H9 (cell line): ENCODE measurements around the gene FLACC1. TPM values are rescaled to one million over a fixed set of nuclear protein-coding genes. Genes with fewer than 3 reads are reported as not detected.
A peak's percentile ranks its signal among the peaks of the same experiment; 100 is the strongest.

ENCODE experiments used
- DNase-seq: peaks from one replicate; pipeline ENCODE4 v3.0.0-alpha.2; 2017
- H2AFZ ChIP-seq: one replicate; pipeline ENCODE4 v1.6.1; 2013; ENCODE audit warnings: mild to moderate bottlenecking, low read length, control low read depth, moderate library complexity
- H2AK5ac ChIP-seq: 2 replicates; pipeline ENCODE4 v1.6.1; 2013; ENCODE audit warnings: low read length, control low read depth, mixed read lengths; ENCODE audit not compliant: insufficient read length
- H2BK120ac ChIP-seq: one replicate; pipeline ENCODE4 v1.6.1; 2013; ENCODE audit warnings: low read depth, mild to moderate bottlenecking, low read length, control low read depth, inconsistent platforms; ENCODE audit not compliant: poor library complexity, severe bottlenecking
- H2BK12ac ChIP-seq: 2 replicates; pipeline ENCODE4 v1.6.1; 2013; ENCODE audit warnings: low read length, control low read depth, mixed read lengths, low read depth; ENCODE audit not compliant: insufficient read length
- H2BK15ac ChIP-seq: 2 replicates; pipeline ENCODE4 v1.6.1; 2013; ENCODE audit warnings: low read depth, low read length, control low read depth
- H2BK20ac ChIP-seq: one replicate; pipeline ENCODE4 v1.6.1; 2013; ENCODE audit warnings: low read depth, mild to moderate bottlenecking, low read length, control low read depth, inconsistent platforms; ENCODE audit not compliant: poor library complexity, severe bottlenecking
- H2BK5ac ChIP-seq: 2 replicates; pipeline ENCODE4 v1.6.1; 2013; ENCODE audit warnings: low read length, control low read depth, mixed read lengths; ENCODE audit not compliant: insufficient read length
- H3K14ac ChIP-seq: 2 replicates; pipeline ENCODE4 v1.6.1; 2013; ENCODE audit warnings: low read length, control low read depth; ENCODE audit not compliant: insufficient read depth
- H3K18ac ChIP-seq: 2 replicates; pipeline ENCODE4 v1.6.1; 2013; ENCODE audit warnings: low read depth, mild to moderate bottlenecking, mixed read lengths, low read length, control low read depth; ENCODE audit not compliant: insufficient read length
- H3K23ac ChIP-seq: 2 replicates; pipeline ENCODE4 v1.6.1; 2013; ENCODE audit warnings: low read length, control low read depth, mixed read lengths, low read depth; ENCODE audit not compliant: insufficient read length
- H3K23me2 ChIP-seq: 2 replicates; pipeline ENCODE4 v1.6.1; 2013; ENCODE audit warnings: low read depth, mild to moderate bottlenecking, mixed read lengths, low read length, control low read depth; ENCODE audit not compliant: insufficient read length, poor library complexity, severe bottlenecking
- H3K27ac ChIP-seq: 2 replicates; pipeline ENCODE4 v1.5.1; 2013; ENCODE audit warnings: low read length, control low read depth, mixed read lengths, low read depth; ENCODE audit not compliant: insufficient read length
- H3K27me3 ChIP-seq: 2 replicates; pipeline ENCODE4 v1.6.1; 2013; ENCODE audit warnings: low read length, control low read depth, inconsistent platforms; ENCODE audit not compliant: insufficient read depth
- H3K4ac ChIP-seq: 2 replicates; pipeline ENCODE4 v1.6.1; 2013; ENCODE audit warnings: low read depth, mild to moderate bottlenecking, control low read depth, inconsistent platforms, low read length, moderate library complexity
- H3K4me1 ChIP-seq: 2 replicates; pipeline ENCODE4 v1.6.1; 2013; ENCODE audit warnings: low read length, control low read depth, inconsistent platforms; ENCODE audit not compliant: insufficient read depth
- H3K4me2 ChIP-seq: 2 replicates; pipeline ENCODE4 v1.6.1; 2013; ENCODE audit warnings: low read length, control low read depth, mixed read lengths; ENCODE audit not compliant: insufficient read length, insufficient read depth
- H3K56ac ChIP-seq: 2 replicates; pipeline ENCODE4 v1.6.1; 2013; ENCODE audit warnings: low read depth, mild to moderate bottlenecking, mixed read lengths, low read length, control low read depth; ENCODE audit not compliant: insufficient read length
- H3K79me1 ChIP-seq: 2 replicates; pipeline ENCODE4 v1.6.1; 2013; ENCODE audit warnings: low read depth, mild to moderate bottlenecking, moderate library complexity, low read length, control low read depth, inconsistent platforms; ENCODE audit not compliant: insufficient read depth, poor library complexity, severe bottlenecking
- H3K79me2 ChIP-seq: 2 replicates; pipeline ENCODE4 v1.6.1; 2013; ENCODE audit warnings: low read length, control low read depth, inconsistent platforms; ENCODE audit not compliant: insufficient read depth
- H3K9ac ChIP-seq: 2 replicates; pipeline ENCODE4 v1.6.1; 2013; ENCODE audit warnings: low read length, control low read depth, mixed read lengths; ENCODE audit not compliant: insufficient read length; ENCODE audit errors: extremely low read depth
- H3K9me3 ChIP-seq: one replicate; pipeline ENCODE4 v1.6.1; 2013; ENCODE audit warnings: low read depth, low read length, inconsistent platforms; ENCODE audit not compliant: control insufficient read depth
- H3T11ph ChIP-seq: one replicate; pipeline ENCODE4 v1.6.1; 2013; ENCODE audit warnings: mild to moderate bottlenecking, low read length, control low read depth, inconsistent platforms
- H4K20me1 ChIP-seq: one replicate; pipeline ENCODE4 v1.6.1; 2013; ENCODE audit not compliant: control insufficient read depth, insufficient read length, insufficient read depth
- H4K5ac ChIP-seq: 2 replicates; pipeline ENCODE4 v1.6.1; 2013; ENCODE audit warnings: low read depth, mild to moderate bottlenecking, mixed read lengths, low read length, control low read depth; ENCODE audit not compliant: insufficient read length
- H4K8ac ChIP-seq: replicated peaks from 2 replicates; pipeline ENCODE4 v1.6.1; 2013; ENCODE audit warnings: low read length, control low read depth, mixed read lengths, low read depth; ENCODE audit not compliant: insufficient read length
- H4K91ac ChIP-seq: 2 replicates; pipeline ENCODE4 v1.6.1; 2013; ENCODE audit warnings: low read depth, mild to moderate bottlenecking, moderate library complexity, mixed read lengths, low read length, control low read depth; ENCODE audit not compliant: insufficient read length
- H3K27ac Mint-ChIP-seq, 3 experiments: 2 replicates in 2 of 3; 3 replicates in 1 of 3; pipeline ENCODE4 v1.8.0; 2020 to 2021; ENCODE audit warnings: mixed read lengths in 3 of 3, mild to moderate bottlenecking in 1 of 3, moderate library complexity in 1 of 3
- H3K27me3 Mint-ChIP-seq: 2 replicates; pipeline ENCODE4 v1.8.0; 2021; ENCODE audit warnings: low read depth, mild to moderate bottlenecking, moderate library complexity, mixed read lengths
- H3K36me3 Mint-ChIP-seq, 3 experiments: 2 replicates in 2 of 3; 3 replicates in 1 of 3; pipeline ENCODE4 v1.8.0; 2020 to 2021; ENCODE audit warnings: low read depth in 3 of 3, mixed read lengths in 3 of 3; ENCODE audit not compliant: insufficient read depth in 1 of 3
- H3K4me1 Mint-ChIP-seq, 2 experiments: 2 replicates each; pipeline ENCODE4 v1.8.0; 2020; ENCODE audit warnings: mixed read lengths in 2 of 2
- H3K4me3 Mint-ChIP-seq, 2 experiments: 2 replicates in 1 of 2; 3 replicates in 1 of 2; pipeline ENCODE4 v1.8.0; 2020 to 2021; ENCODE audit warnings: mild to moderate bottlenecking in 2 of 2, mixed read lengths in 2 of 2, moderate library complexity in 1 of 2
- H3K9me3 Mint-ChIP-seq, 2 experiments: 2 replicates in 1 of 2; 3 replicates in 1 of 2; pipeline ENCODE4 v1.8.0; 2020; ENCODE audit warnings: mild to moderate bottlenecking in 2 of 2, mixed read lengths in 2 of 2, moderate library complexity in 1 of 2
- CTCF ChIP-seq: fragments of 200-600 bp; sonication (generic); conservative IDR thresholded peaks from 3 replicates; pipeline ENCODE4 v1.8.0; 2021; ENCODE audit warnings: antibody characterized with exemption, mild to moderate bottlenecking
- WGBS: extraction: QIAGEN DNeasy Blood & Tissue Kit; methylation state at CpG from one replicate; pipeline ENCODE4 v1.1.7; 2013; ENCODE audit warnings: missing lambda C conversion rate, low lambda C conversion rate, mixed read lengths; ENCODE audit not compliant: insufficient read length; ENCODE audit errors: extremely low coverage; 5-methylcytosine and 5-hydroxymethylcytosine counted together
- total RNA-seq: library from RNA; stranded (reverse); gene quantifications from 2 replicates; pipeline ENCODE4 v1.2.1, GENCODE V29; 2021

FLACC1 gene
- total RNA-seq, 1 experiment from 2014 or later: 0.42 TPM

GRCh38 chr2:201264472-201265173, 92.5 kb downstream of the FLACC1 start:
- Histone ChIP-seq H3K9me3 (no peaks in the 10 kb centered on the region), H4K5ac (no peak overlapping the region), H3K27ac (no peak overlapping the region), H3K4me2 (no peak overlapping the region), H3K4me1 (no peaks in the 10 kb centered on the region), H4K8ac (no peak overlapping the region), H2AK5ac (no peak overlapping the region), H3K27me3 (no peaks in the 10 kb centered on the region), H3K14ac (no peak overlapping the region), H3K79me2 (no peaks in the 10 kb centered on the region), H3K4ac (no peak overlapping the region), H3K23me2 (no peaks in the 10 kb centered on the region), H4K91ac (no peak overlapping the region), H3T11ph (no peak overlapping the region), H2BK120ac (no peak overlapping the region), H2BK20ac (no peak overlapping the region), H3K18ac (no peak overlapping the region), H3K79me1 (no peaks in the 10 kb centered on the region), H3K9ac (no peak overlapping the region), H2AFZ (no peak overlapping the region), H3K56ac (no peak overlapping the region), H2BK12ac (no peak overlapping the region), H2BK5ac (no peak overlapping the region), H2BK15ac (no peak overlapping the region), H3K23ac (no peak overlapping the region), H4K20me1 (no peaks in the 10 kb centered on the region)
- TF ChIP-seq CTCF: no peak
- Mint-ChIP-seq H3K27me3 (no peaks in the 10 kb centered on the region), H3K27ac (peak overlapping the region in 1 of 3 experiments; percentile 66; a peak in 1 of 7 replicates), H3K36me3 (no peaks in the 10 kb centered on the region; a peak in 1 of 7 replicates), H3K4me3 (no peak overlapping the region), H3K9me3 (no peaks in the 10 kb centered on the region), H3K4me1 (peaks cover 3 to 8% of the 10 kb centered on the region in 2 experiments; a peak in 3 of 4 replicates)
- WGBS: no CpG with 5 or more reads among the region's 7 CpGs
- no peak for DNase-seq
